Gastrocnemius medialis (tissue), 4 donors: Measurements from ENCODE around the gene DSCAML1. TPM values are rescaled to one million over a fixed set of nuclear protein-coding genes. Genes with fewer than 3 reads are reported as not detected.

Experiments
- ATAC-seq, 2 donors: fragments of 150-250 bp; one replicate each; pipeline ENCODE4 v1.9.1; 2016
- DNase-seq, 2 donors: peaks; one replicate each; pipeline ENCODE4 v3.0.0-alpha.2; 2019
- H3K27ac ChIP-seq, 4 donors: fragments of 200-600 bp; sonication (generic); 1 replicate in 1 of 4; 2 replicates in 3 of 4; pipeline ENCODE4 v1.5.1; 2016 to 2018; ENCODE audit warnings: mild to moderate bottlenecking in 2 of 4, moderate library complexity in 1 of 4
- H3K27me3 ChIP-seq, 3 donors: fragments of 200-600 bp; sonication (generic) in 2 of 3; 1 replicate in 1 of 3; 2 replicates in 2 of 3; pipeline versions ENCODE4 v1.5.1 to v1.6.0; 2016 to 2019; ENCODE audit warnings: mild to moderate bottlenecking in 1 of 3, moderate library complexity in 1 of 3
- H3K36me3 ChIP-seq, 2 donors: fragments of 200-600 bp; sonication (generic) in 1 of 2; one replicate each; pipeline ENCODE4 v1.5.1; 2017 to 2018
- H3K4me1 ChIP-seq, 2 donors: fragments of 200-600 bp; sonication (generic) in 1 of 2; one replicate each; pipeline ENCODE4 v1.5.1; 2016 to 2017; ENCODE audit warnings: mild to moderate bottlenecking in 2 of 2
- H3K4me3 ChIP-seq, 4 donors: fragments of 200-600 bp; sonication (generic) in 3 of 4; 1 replicate in 1 of 4; 2 replicates in 3 of 4; pipeline ENCODE4 v1.5.1; 2016 to 2019; ENCODE audit warnings: mild to moderate bottlenecking in 2 of 4
- H3K9me3 ChIP-seq, 3 donors: fragments of 200-600 bp; sonication (generic) in 2 of 3; 1 replicate in 1 of 3; 2 replicates in 2 of 3; pipeline ENCODE4 v1.5.1; 2016 to 2019
- POLR2A ChIP-seq, 2 donors: fragments of 450-650 bp; IDR thresholded peaks; one replicate each; pipeline ENCODE4 v1.6.1; 2017; ENCODE audit warnings: antibody characterized with exemption in 2 of 2, mild to moderate bottlenecking in 2 of 2, moderate library complexity in 2 of 2
- in situ Hi-C, 4 donors: fragments of 200-750 bp; cut with MboI; loops; one replicate each; pipeline versions ENCODE4 v1.15.0 to v1.8.0; 2017; ENCODE audit warnings: low sequenced_read_pairs in 4 of 4
- intact Hi-C: fragments of 100-400 bp; cut with DNase I; formaldehyde crosslinking; loops from one replicate; pipeline ENCODE4 v1.15.1; 2023; ENCODE audit warnings: low total_unique reads
- total RNA-seq, 4 donors: library from RNA; depleted of rRNA; stranded (reverse); fragments of >200 nt; gene quantifications; one replicate each; pipeline versions ENCODE4 v1.1.0 to v1.2.3, GENCODE V29; 2016
- TF ChIP-seq, protein P1 (sequence below), 5 experiments: fragments of 450-650 bp in 3 of 5; fragments of 200-600 bp in 2 of 5; sonication (generic) in 2 of 5; IDR thresholded peaks in 4 of 5; conservative IDR thresholded peaks in 1 of 5; 1 replicate in 4 of 5; 2 replicates in 1 of 5; pipeline ENCODE4 v1.5.1; 2016 to 2019; ENCODE audit warnings: antibody characterized with exemption in 5 of 5, mild to moderate bottlenecking in 3 of 5, moderate library complexity in 3 of 5

Gene DSCAML1
- total RNA-seq, 4 donors from 2014 or later = 0.05 to 0.15 (median 0.07) TPM

DNA sequence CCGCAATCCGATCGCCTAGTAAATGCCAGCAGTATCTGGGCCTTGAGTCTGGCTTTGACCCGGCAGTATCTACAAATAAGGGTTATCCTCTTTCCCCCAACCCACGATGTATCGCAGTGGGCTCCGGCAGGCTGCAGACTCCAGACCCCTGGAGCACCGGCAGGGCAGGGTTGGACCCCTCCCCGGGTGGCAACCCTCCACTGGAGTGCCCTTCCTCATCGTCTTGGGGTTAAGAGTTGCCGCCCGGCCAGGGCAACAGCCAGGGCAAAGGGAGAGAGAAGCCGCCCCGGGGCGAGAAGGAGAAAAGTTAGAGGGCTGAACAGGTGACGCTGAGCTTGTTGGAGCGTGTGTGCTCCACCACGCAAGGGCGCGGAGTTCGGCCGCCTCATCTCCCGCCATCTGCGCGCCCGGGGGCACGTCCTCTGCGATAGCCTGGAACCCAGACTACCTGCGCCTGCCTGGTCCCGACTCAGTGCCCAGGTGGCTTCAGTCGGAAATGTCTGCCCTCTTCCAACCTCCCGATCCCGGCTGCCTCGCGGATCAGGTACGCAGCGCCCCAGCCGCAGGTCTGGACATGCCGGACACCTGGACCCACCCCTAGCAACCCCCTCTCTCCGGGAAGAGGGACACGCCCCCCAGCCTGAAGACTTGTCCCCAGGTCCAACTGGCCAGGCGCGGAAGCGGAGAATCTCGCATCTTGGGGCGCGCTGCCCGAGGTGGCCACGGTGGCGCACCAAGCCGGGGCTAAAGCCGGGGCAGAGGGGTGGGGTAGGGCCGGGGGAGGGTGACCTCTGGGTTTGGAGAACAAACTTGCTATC is 1.2 kb downstream of the DSCAML1 start:
- Histone ChIP-seq H3K4me1 (peaks cover 10 to 11% of the 10 kb centered on the region in 2 donors), H3K9me3 (no peaks in the 10 kb centered on the region), H3K27ac (no peak overlapping the region), H3K36me3 (no peaks in the 10 kb centered on the region), H3K4me3 (peak overlapping the region in 3 of 4 donors; percentile 24 to 38 (median 35)), H3K27me3 (peaks cover 54 to 62% (median 57%) of the 10 kb centered on the region in 3 donors)
- DNase-seq (no peak), ATAC-seq (no peak)
- intact Hi-C loops = no loop called here
- in situ Hi-C loops = no loop called here
- TF ChIP-seq POLR2A (IDR thresholded peaks at IDR 0.05) = no peak

DNA sequence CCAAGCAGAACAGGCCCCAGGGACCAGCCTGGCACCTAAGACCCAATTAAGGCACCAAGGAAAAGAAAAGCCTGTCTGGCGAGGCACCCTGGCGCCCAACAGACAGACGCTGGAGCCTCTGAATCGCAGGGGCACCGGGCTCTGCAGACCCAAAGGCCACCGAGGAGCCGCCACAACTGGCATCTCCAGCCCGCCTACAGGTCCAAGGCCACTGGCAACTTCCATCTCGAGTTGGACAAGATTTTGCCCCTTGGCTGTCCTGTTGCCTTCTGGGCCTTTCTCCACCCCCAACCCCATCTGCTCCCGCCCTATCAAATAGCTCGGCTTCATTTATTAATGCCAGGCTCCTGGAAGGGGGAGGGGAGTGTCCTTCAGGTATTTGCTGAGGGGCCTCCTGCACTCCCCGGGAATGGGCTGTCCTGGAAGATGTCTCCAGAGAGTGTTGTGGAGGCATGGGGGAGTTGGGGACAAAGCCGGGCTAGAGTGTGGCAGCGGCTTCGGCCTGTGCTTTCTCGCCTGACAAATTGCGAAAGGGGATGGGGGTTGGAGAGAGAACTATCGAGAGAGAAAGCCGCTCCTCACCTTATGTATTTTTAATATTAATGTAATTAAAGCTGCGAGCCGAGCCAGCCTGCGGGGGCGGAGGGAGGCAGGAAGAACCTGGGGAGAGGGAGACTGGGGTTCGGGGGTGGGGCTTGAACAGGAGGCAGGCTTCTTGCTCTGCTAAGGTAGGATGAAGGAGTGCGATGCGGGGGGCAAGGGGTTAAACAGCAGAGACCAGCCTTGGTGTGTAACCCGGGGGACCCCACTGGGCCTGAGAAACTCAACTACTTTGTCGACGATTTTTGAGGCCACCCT is 2.0 kb downstream of the DSCAML1 start:
- TF ChIP-seq POLR2A (IDR thresholded peaks at IDR 0.05) = no peak
- TF ChIP-seq, protein P1, sequence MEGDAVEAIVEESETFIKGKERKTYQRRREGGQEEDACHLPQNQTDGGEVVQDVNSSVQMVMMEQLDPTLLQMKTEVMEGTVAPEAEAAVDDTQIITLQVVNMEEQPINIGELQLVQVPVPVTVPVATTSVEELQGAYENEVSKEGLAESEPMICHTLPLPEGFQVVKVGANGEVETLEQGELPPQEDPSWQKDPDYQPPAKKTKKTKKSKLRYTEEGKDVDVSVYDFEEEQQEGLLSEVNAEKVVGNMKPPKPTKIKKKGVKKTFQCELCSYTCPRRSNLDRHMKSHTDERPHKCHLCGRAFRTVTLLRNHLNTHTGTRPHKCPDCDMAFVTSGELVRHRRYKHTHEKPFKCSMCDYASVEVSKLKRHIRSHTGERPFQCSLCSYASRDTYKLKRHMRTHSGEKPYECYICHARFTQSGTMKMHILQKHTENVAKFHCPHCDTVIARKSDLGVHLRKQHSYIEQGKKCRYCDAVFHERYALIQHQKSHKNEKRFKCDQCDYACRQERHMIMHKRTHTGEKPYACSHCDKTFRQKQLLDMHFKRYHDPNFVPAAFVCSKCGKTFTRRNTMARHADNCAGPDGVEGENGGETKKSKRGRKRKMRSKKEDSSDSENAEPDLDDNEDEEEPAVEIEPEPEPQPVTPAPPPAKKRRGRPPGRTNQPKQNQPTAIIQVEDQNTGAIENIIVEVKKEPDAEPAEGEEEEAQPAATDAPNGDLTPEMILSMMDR (IDR thresholded peaks at IDR 0.05 in 4 of 5, conservative IDR thresholded peaks at IDR 0.05 in 1 of 5) = no peak
- Histone ChIP-seq H3K27me3 (peaks cover 55 to 62% (median 57%) of the 10 kb centered on the region in 3 donors), H3K9me3 (no peaks in the 10 kb centered on the region), H3K27ac (no peak overlapping the region), H3K36me3 (no peaks in the 10 kb centered on the region), H3K4me1 (peaks cover 10 to 11% of the 10 kb centered on the region in 2 donors), H3K4me3 (no peak overlapping the region)
- DNase-seq (no peak), ATAC-seq (no peak)
- intact Hi-C loops (no loop called here), in situ Hi-C loops (no loop called here)

DNA sequence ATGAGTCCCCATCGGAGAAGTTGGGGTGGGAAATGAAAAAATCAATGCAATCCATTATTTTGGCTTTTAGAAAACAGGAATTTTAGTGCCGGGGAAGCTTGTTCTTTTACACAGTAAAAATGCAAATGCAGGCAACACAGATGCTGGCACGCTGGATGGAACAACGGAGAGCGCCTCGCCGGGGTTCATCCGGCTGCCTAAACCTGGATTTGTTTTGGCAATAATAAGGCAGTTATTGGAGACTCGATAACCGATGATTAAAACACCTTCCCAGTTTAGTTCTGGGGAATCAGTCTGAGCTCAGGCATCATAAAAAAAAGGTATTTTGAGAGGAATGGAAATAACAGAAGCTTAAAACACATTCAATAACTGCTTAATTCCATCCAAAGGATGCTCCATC is 2.9 kb downstream of the DSCAML1 start:
- Histone ChIP-seq H3K9me3 (no peaks in the 10 kb centered on the region), H3K36me3 (no peaks in the 10 kb centered on the region), H3K27me3 (peaks cover 55 to 60% (median 57%) of the 10 kb centered on the region in 3 donors), H3K27ac (no peak overlapping the region), H3K4me1 (peaks cover 10 to 11% of the 10 kb centered on the region in 2 donors), H3K4me3 (no peak overlapping the region)
- no peak for DNase-seq
- intact Hi-C loops (no loop called here), in situ Hi-C loops (no loop called here)
- TF ChIP-seq, protein P1 (IDR thresholded peaks at IDR 0.05 in 4 of 5, conservative IDR thresholded peaks at IDR 0.05 in 1 of 5) = no peak
- TF ChIP-seq POLR2A (IDR thresholded peaks at IDR 0.05) = no peak
- ATAC-seq = no peak

DNA sequence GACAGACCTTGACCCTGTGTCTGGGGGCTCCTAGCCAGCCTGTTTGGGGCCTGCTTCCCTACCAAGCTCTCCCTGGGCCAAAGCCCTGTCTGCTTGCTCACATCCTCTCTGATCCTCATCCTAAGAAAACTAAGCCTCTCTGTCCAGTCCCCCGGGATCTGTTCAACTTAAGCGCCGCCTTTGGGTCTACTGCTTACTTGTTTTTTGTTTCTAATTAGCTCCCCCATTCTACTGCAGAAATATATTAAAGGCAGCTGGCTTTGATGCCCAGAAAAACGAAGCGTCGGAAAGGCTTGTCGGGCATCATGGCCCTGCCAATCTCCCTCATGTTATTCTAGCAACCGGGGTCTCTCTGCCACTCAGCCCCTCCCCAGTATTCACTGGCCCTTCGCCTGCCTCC is 3.4 kb downstream of the DSCAML1 start:
- intact Hi-C loops = no loop called here
- Histone ChIP-seq H3K4me3 (no peak overlapping the region), H3K27me3 (peaks cover 52 to 60% (median 55%) of the 10 kb centered on the region in 3 donors), H3K27ac (no peak overlapping the region), H3K4me1 (peaks cover 10 to 11% of the 10 kb centered on the region in 2 donors), H3K9me3 (no peaks in the 10 kb centered on the region), H3K36me3 (no peaks in the 10 kb centered on the region)
- DNase-seq (no peak), ATAC-seq (no peak)
- TF ChIP-seq POLR2A (IDR thresholded peaks at IDR 0.05) = no peak
- TF ChIP-seq, protein P1 (IDR thresholded peaks at IDR 0.05 in 4 of 5, conservative IDR thresholded peaks at IDR 0.05 in 1 of 5) = no peak
- in situ Hi-C loops = no loop called here

DNA sequence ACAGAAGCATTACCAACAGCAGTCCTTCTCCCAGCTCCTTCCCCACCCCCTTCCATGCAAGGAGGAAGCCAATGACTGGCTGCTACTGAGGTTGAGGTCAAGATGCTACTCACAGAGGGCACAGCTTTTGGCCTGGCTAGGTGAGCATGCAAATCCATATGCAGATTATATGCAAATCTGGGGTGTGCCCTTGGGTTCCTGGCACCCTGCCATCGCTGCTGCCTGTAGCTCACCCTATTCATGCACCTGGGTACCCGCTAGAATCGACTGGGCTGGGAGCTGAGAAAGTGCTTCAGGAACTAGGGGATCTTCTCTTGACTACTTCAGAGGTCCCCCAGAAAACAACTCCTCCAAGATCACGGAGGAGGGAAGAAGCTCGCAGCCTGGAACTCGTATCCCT is 4.0 kb downstream of the DSCAML1 start:
- ATAC-seq (no peak), DNase-seq (no peak)
- no peak overlapping the region for H3K4me3 ChIP-seq
- in situ Hi-C loops (no loop called here), intact Hi-C loops (no loop called here)
- peaks cover 46 to 55% (median 54%) of the 10 kb centered on the region in 3 donors for H3K27me3 ChIP-seq
- H3K9me3 ChIP-seq = no peaks in the 10 kb centered on the region
- TF ChIP-seq POLR2A (IDR thresholded peaks at IDR 0.05) = no peak
- H3K4me1 ChIP-seq = peaks cover 10 to 11% of the 10 kb centered on the region in 2 donors
- no peak overlapping the region for H3K27ac ChIP-seq
- H3K36me3 ChIP-seq = no peaks in the 10 kb centered on the region
